GM12872 (cell line): ENCODE measurements around the gene MTOR.

Source experiments
- CTCF ChIP-seq: IDR thresholded peaks from 3 replicates; pipeline ENCODE4 v1.5.1; 2011; ENCODE audit warnings: low read depth, mild to moderate bottlenecking, low read length, moderate library complexity; ENCODE audit not compliant: insufficient read depth

MTOR gene

GRCh38 chr1:11107599-11107998 lies 154.8 kb downstream of the MTOR start:
- no peak for TF ChIP-seq CTCF

GRCh38 chr1:11105586-11105985 lies 156.8 kb downstream of the MTOR start:
- TF ChIP-seq CTCF: no peak

DNA sequence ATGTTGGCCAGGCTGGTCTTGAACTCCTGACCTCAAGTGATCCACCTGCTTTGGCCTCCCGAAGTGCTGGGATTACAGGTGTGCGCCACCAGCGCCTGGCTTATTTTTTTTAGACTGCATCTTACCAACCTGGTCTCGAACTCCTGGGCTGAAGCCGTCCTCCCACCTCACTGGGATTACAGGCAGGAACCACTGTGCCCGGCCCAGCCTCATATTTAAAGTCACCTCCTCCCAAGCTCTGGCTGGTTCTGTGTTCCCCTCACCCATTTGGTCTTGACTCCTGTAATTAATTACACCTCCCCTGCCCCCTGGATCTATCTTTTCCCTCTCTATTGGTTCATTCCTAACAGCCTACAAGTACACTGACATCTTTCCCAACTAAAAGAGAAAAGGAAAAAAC lies 161.0 kb downstream of the MTOR start:
- no peak for TF ChIP-seq CTCF

DNA sequence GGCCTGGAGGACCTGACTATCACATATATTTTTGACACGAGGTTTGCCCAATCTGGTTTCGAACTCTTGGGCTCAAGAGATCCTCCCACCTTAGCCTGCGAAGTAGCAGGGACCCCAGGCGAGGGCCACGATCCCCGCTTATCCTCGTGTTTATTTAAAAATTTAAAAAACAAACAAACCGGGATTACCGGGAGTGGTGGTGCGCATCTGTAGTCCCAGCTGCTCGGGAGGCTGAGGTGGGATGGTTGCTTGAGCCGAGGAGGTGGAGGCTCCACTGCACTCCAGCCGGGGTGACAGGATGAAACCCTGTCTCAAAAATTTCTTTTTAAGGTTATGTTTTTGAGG lies 162.2 kb downstream of the MTOR start:
- TF ChIP-seq CTCF: no peak

GRCh38 chr1:11099310-11100148 lies 162.8 kb downstream of the MTOR start, which contains the start of gene EXOSC10:
Gene EXOSC10, minus strand, starts transcription at chr1:11099869. Its CDS starts 38 bp downstream, at chr1:11099831.
- TF ChIP-seq CTCF: no peak

DNA sequence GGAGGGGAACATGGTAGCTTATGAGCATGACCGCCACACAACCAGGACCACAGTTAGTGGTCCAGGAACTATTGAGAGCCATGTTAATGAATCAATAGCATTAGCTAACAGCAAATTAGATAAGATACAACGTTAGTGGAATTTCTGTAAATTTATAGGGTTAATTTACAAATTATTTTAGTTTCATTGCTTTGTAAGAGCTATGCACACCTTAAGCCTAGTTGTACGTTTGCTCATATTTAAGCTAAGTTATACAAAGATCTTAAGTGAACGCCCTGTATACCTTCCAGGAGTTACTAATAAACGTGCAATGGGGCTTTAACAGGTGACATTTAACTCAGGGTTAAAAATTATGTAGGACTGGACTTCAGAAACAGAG lies 163.4 kb downstream of the MTOR start:
- TF ChIP-seq CTCF: no peak

GRCh38 chr1:11080931-11081330 lies 181.4 kb downstream of the MTOR start:
- no peak for TF ChIP-seq CTCF
